IPS-18c (cell line): ENCODE data around the gene ADK.
A peak's percentile ranks its signal among the peaks of the same experiment; 100 is the strongest.

Source experiments
- H3K4me3 ChIP-seq: 2 replicates; pipeline ENCODE4 v1.7.0; 2013; ENCODE audit warnings: low read depth, mild to moderate bottlenecking, low read length, moderate library complexity; ENCODE audit not compliant: insufficient read depth
- H3K9me3 ChIP-seq: one replicate; pipeline ENCODE4 v1.6.1; 2013; ENCODE audit warnings: mild to moderate bottlenecking, low read length, moderate library complexity; ENCODE audit not compliant: control insufficient read depth, insufficient read depth

The ADK gene

DNA sequence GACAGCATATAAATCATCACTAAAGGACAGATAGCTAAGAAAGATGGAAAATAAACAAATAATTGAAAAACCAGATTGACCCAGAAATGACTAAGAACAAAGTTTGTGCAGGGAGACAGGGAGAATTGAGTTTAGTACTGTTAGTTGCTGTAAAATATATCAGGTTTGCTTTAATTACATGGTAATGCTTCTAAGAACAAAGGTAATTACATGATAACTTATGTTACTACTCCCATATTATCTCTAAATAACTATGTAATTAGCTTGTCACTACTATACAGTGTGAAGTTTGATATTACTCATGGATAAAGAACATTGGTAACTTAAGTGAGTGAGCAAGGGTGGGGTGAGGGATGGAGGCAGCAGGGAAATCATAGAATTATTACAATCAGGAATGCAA is 540.1 kb downstream of the ADK start:
- H3K9me3 ChIP-seq, result no peaks in the 10 kb centered on the region
- no peak overlapping the region for H3K4me3 ChIP-seq

DNA sequence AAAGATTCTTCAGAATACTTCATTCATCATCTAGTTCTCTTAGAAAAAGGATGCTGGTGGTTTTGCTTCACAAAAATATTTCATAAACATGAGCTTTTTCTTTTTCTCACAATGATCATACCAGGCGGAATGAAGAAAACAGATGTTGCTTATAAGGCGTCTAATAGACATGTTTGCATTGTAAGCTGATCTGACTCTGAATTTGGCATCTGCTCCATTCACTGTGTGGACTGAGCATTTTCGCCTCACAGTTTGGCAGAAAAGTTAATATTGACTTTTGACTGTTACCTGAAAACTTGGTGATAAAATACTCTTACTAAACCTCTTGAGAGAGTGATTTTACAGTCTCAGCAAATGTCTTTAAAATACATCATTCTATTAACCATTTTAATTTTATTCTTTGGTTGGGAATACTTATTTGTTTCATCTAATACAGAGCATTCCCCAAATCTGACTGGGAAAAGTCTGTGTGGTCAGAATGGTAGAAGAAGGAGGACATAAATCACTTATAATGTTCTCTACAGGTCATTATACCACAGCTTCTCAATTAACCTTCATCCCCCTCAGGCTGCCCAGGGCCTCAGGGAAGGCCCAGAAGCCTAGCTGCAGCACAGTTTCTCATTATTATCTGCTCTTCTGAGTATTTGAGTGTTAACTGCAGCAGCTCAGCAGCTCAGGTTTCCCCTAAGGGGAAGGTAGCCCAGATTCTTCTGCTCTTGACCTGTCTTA is 553.8 kb downstream of the ADK start:
- Histone ChIP-seq H3K4me3 (no peak overlapping the region), H3K9me3 (peaks cover 2% of the 10 kb centered on the region)

GRCh38 chr10:74705358-74705980 is 554.4 kb downstream of the ADK start:
- Histone ChIP-seq H3K4me3 (no peak overlapping the region), H3K9me3 (peaks cover 2% of the 10 kb centered on the region)

DNA sequence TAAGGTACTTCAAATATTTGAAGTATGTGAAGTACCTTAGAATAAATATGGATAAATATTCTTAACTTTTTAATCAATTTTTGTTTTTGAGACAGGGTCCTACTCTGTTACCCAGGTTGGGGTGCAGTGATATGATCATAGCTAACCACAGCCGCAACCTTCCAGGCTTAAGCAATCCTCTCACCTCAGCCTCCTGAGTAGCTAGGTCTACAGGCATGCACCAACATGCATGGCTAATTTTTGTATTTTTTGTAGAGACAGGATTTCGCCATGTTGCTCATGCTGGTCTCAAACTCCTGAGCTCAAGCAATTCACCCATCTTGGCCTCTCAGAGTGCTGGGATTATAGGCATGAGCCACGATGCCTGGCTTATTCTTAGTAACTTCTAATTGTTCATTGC is 555.9 kb downstream of the ADK start:
- H3K4me3 ChIP-seq, result no peak overlapping the region
- peaks cover 2% of the 10 kb centered on the region for H3K9me3 ChIP-seq

DNA sequence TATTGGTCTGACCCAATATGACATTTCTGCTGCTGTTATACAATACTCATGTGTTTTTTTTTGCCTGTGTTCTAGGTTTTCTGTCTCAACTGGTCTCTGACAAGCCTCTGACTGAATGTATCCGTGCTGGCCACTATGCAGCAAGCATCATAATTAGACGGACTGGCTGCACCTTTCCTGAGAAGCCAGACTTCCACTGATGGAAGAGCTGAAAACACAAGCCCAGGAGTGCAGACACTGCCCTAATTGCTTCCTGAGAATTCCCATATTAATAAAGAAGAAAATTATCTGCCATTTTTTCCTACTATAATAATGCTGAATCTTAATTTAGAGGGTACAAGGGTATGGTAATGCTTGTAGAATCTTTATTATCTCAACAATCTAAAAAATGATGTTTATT is 557.2 kb downstream of the ADK start:
- Histone ChIP-seq H3K9me3 (peaks cover 2% of the 10 kb centered on the region), H3K4me3 (no peak overlapping the region)

DNA sequence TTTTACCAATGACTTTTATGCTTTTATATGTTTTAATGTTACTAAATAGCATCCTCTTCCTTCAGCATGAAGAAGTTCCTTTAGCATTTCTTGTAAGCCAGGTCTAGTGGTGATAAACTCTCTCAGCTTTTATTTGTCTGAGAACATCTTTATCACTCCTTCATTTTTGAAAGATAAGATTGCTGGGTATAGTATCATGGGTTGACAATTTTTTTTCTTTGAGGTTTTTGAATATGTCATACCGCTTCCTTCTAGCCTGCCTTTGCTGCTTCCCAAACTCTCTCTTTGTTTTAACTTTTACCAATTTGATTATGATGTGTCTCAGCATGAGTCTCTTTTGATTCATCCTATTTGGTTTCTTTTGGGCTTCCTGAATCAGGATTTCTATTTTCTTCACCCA is 567.2 kb downstream of the ADK start:
- H3K9me3 ChIP-seq, result peaks cover 7% of the 10 kb centered on the region

GRCh38 chr10:74728225-74728624 is 577.2 kb downstream of the ADK start:
- H3K4me3 ChIP-seq, result no peak overlapping the region
- H3K9me3 ChIP-seq, result no peaks in the 10 kb centered on the region

More for the DNA sequence above, 567.2 kb downstream of the ADK start:
- H3K4me3 ChIP-seq, result no peak overlapping the region

- Histone ChIP-seq H3K4me3 (peak overlapping the region; percentile 15), H3K9me3 (no peaks in the 10 kb centered on the region)
Measured at GRCh38 chr10:74730246-74730645, 579.2 kb downstream of the ADK start.

DNA sequence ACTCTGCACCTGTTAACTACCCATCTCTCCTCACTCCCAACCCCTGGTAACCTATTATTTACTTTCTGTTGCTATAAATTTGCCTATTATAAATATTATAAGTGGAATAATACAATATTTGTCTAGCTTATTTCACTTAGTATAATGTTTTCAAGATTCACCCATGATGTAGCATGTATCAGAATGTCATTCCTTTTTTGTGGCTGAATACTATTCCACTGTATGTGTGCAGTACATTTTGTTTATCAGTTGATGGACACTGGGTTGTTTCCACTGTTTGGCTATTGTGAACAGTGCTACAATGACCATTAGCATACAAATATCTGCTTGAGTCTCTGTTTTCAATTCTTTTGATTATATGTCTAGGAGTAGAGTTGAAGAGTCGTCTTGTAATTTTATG is 582.6 kb downstream of the ADK start:
- Histone ChIP-seq H3K4me3 (no peak overlapping the region), H3K9me3 (no peaks in the 10 kb centered on the region)

DNA sequence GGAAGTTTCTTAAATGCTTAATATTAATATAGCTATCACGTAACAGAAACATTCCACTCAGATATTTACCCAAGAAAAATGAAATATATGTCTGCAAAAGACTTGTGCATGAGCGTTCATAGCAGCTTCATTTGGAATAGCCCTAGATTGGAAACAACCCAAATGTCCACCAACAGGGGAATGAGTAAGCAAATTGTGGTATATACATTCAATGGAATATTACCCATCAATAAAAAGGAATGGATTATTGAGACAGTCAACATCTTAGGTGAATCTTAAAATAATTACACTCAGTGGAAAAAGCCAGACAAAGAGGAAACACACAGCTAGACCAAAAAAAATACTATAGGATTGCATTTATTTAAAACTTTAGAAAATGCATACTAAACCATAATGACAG is 585.0 kb downstream of the ADK start:
- H3K4me3 ChIP-seq, result no peak overlapping the region
- no peaks in the 10 kb centered on the region for H3K9me3 ChIP-seq

GRCh38 chr10:74738052-74738451 is 587.0 kb downstream of the ADK start:
- H3K4me3 ChIP-seq, result no peak overlapping the region
- H3K9me3 ChIP-seq, result no peaks in the 10 kb centered on the region

DNA sequence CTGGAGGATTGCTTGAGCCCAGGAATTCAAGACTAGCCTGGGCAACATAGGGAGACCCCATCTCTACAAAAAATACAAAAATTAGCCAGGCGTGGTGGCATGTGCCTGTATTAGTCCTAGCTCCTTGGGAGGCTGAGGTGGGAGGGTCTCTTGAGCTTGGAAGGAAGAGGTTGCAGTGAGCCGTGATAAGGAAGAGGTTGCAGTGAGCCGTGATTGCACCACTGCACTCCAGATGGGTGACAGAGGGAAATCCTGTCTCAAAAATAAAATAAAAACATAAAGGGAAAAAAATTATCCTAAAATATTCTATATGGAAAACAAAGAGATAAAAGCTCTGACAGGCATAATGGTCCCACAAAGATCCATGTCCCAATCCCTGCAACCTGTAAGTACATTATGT is 587.5 kb downstream of the ADK start:
- Histone ChIP-seq H3K9me3 (no peaks in the 10 kb centered on the region), H3K4me3 (no peak overlapping the region)

- Histone ChIP-seq H3K9me3 (no peaks in the 10 kb centered on the region), H3K4me3 (no peak overlapping the region)
Measured at GRCh38 chr10:74738985-74739567, 588.1 kb downstream of the ADK start.

DNA sequence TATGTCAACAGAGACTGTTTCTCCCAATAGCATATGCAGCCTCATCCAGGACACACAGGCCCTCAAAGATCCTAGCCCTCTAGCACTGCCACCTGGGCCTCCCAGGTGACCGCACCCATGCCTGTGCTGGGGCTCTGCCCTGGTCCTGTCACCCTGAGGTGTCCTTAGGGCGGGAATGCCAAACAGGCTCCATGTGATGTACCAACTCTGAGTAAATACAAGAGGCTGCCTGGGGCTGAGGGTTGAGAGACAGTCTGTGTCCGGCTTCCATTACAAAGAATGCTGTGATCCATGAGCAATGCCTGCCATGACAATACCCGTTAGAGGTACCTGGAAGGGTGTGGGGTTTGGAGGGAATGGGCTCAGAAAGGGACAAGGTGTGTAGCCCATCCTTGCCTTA is 592.4 kb downstream of the ADK start:
- Histone ChIP-seq H3K4me3 (no peak overlapping the region), H3K9me3 (no peaks in the 10 kb centered on the region)

DNA sequence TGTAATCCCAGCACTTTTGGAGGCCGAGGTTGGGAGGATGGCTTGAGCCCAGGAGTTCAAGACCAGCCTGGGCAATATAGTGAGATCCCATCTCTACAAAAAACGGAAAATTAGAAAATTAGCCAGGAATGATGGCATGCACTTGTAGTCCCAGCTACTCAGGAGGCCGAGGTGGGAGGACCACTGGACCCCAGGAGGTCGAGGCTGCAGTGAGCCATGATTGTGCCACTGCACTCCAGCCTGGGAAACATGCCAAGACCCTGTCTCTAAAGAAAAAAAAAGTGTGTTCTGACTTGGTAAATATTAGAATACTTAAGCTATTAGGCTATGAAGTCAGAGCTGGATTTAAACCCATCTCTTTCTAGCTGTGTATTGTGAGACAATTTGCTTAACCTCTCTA is 594.4 kb downstream of the ADK start:
- Histone ChIP-seq H3K4me3 (no peak overlapping the region), H3K9me3 (no peaks in the 10 kb centered on the region)

GRCh38 chr10:74746813-74747212 is 595.8 kb downstream of the ADK start:
- no peaks in the 10 kb centered on the region for H3K9me3 ChIP-seq
- no peak overlapping the region for H3K4me3 ChIP-seq

DNA sequence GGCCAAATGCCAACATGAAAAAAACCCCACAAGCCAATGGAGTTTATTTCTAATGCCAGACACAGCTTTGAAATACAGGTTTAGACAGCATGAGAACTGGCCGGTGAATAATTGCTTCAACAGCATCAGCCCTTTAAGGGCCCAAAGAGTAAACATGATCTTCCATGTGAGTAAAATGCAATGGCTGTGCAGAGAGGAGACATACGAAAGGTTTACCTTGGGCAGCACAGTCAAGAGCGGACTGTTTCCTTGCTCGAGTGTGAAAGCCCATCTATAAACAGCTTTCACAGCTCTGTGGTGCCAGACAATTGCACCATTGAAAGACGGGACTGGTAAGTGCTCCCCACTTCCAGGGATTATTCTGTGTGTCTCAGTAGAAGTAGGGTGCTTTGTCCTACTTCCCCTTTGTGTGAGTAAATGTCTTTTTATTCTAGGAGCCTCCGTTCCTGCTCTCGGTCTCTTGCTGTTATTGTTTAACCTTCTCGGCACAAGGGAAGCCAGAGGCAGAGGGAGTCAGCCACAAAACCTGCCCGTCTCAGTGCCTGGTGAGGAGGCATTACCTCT is 597.5 kb downstream of the ADK start:
- no peaks in the 10 kb centered on the region for H3K9me3 ChIP-seq
- H3K4me3 ChIP-seq, result no peak overlapping the region

DNA sequence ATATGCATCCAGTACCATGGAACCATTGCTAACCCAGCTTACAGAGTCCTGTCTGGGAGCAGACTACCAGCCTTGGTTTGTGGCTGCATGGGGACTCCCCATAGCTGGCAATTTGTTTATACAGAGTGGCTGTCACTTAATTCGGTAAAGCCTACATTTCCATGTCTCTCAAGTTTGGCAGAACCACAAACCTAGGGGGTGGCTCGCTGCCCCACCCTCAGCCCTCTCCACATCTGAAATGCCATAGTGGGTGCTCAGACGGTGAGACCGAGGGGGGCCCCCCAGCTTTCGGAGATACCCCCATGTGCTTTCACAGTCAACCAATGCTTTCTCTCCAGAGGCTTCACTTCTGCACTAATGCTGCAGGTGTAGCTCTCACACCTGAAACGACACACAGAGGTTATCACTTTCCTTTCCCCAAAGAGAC is 599.8 kb downstream of the ADK start:
- H3K9me3 ChIP-seq, result no peaks in the 10 kb centered on the region

More for the DNA sequence above, 599.8 kb downstream of the ADK start:
- H3K4me3 ChIP-seq, result no peak overlapping the region
